ENCODE measurements around the gene BSN.

BSN gene, protein sequence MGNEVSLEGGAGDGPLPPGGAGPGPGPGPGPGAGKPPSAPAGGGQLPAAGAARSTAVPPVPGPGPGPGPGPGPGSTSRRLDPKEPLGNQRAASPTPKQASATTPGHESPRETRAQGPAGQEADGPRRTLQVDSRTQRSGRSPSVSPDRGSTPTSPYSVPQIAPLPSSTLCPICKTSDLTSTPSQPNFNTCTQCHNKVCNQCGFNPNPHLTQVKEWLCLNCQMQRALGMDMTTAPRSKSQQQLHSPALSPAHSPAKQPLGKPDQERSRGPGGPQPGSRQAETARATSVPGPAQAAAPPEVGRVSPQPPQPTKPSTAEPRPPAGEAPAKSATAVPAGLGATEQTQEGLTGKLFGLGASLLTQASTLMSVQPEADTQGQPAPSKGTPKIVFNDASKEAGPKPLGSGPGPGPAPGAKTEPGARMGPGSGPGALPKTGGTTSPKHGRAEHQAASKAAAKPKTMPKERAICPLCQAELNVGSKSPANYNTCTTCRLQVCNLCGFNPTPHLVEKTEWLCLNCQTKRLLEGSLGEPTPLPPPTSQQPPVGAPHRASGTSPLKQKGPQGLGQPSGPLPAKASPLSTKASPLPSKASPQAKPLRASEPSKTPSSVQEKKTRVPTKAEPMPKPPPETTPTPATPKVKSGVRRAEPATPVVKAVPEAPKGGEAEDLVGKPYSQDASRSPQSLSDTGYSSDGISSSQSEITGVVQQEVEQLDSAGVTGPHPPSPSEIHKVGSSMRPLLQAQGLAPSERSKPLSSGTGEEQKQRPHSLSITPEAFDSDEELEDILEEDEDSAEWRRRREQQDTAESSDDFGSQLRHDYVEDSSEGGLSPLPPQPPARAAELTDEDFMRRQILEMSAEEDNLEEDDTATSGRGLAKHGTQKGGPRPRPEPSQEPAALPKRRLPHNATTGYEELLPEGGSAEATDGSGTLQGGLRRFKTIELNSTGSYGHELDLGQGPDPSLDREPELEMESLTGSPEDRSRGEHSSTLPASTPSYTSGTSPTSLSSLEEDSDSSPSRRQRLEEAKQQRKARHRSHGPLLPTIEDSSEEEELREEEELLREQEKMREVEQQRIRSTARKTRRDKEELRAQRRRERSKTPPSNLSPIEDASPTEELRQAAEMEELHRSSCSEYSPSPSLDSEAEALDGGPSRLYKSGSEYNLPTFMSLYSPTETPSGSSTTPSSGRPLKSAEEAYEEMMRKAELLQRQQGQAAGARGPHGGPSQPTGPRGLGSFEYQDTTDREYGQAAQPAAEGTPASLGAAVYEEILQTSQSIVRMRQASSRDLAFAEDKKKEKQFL (N-terminal part only)

GRCh38 chr3:49553692-49554632 is at the start of gene BSN:
TSS of gene BSN (plus strand) at chr3:49554477. CDS start at chr3:49554603, 126 bp downstream.
- DNase-seq = peak; percentile 88

DNA sequence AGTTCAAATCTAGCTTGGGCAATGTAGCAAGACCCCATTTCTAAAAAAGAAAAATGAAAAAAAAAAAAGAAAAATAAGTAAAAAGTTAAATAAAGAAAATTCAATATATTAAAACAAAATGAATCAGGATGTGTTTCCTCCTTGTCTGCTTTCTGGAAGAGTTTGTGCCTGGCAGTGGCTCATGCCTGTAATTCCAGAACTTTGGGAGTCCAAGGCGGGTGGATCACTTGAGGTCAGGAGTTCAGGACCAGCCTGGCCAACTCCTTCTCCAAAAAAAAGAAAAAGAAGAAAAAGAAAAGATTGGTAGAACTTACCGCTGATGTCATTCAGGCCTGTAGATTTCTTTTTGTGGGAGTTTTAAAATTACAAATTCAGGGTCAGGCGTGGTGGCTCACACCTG is 47.4 kb upstream of the BSN start:
- no peak for DNase-seq

GRCh38 chr3:49509028-49509561 is 45.2 kb upstream of the BSN start:
- DNase-seq = no peak

- no peak for DNase-seq
Measured at GRCh38 chr3:49511639-49512038, 42.6 kb upstream of the BSN start.

DNA sequence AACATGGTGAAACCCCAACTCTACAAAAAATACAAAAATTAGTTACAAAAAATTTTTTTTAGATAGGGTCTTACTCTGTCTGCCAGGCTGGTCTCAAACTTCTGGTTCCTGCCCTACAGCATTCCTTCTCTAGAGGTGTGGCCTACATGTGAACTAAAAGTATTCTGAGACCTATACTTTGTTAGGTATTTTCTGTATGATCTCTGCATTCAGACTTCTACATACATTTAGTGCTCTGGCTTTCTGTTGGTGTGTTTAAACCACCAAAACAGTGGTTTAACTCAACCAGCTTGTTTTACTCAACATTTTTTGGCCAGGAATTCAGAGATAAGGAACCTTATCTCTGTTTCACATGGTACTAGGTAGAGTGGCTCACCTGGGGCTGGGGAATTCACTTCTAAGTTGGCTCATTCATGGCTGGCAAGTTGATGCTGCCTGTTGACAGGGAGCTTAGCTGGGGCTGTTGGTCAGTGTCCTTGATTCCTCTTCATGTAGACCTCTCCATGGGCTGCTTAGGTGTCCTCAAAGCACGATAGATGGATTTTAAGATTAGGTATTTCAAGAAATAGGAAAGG is 41.4 kb upstream of the BSN start:
- DNase-seq = no peak

DNA sequence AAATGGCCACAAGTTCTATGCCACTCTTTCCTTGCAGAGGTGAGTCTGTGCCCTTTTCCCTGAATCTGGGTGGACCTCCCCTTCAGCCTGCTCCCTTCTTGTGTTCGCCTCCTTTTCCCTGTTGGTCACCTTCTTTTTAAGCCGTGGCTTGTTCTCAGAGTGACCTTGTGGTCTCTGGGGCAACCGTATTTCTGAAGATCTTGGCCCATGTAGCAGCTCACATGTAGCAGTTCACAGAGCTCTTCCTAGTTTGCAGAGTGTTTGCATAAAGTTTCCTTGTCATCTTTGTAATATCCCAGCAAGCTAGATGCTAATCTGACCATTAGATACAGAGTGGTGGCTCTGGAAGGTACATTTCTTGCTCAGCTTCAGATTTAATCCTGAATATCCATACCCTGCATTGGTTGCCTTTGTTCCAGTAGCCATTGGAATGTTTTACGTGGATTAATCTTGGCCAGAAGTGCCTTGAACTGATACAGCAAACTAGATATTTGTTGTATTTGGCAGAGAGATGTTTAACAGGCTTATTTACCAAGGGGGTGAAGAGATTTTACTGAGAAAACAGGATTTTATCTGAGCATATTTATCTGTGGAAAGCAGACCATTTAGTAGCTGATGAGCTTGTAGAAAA is 40.7 kb upstream of the BSN start:
- no peak for DNase-seq

DNA sequence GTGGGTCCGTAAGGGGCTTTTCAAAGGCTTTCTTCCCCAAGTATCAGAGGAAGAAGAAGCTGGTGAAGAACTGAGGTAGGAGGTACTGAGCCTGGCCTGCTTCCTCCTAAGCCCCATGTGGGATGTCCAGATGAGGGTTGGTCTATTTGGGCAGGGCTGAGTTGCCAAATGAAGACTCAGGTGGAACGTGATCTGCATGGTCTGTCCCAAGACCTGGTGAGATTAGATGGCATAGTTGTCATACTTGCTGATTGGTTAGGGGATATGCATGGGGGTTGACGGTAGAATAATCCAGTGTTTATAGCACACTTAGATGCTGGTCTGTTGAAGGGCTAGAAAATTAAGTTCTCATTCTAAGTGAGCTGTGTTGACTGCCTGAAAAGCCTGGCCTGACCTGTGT is 36.3 kb upstream of the BSN start:
- DNase-seq = no peak

- DNase-seq = no peak
Measured at GRCh38 chr3:49518441-49518840, 35.8 kb upstream of the BSN start.

DNA sequence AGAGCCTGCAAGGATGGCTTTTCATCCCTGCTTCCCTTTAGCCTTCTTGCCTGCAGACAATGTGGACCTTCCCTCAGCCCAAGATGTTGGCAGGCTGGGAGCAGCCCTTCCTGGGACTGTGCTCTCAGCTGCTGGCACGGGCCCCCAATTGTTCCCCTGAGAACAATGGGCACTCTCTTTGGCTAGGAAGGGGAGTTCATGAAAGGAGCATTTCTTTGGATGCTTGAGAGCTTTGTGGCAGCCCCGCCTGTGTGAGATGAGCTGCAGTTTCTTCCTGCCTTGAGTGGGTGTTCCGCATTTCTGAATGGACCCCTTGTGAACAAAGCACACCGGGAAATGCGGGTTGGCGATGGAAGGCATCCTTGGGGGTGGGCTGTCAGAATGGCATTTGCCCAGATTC is 35.0 kb upstream of the BSN start:
- DNase-seq = no peak

GRCh38 chr3:49519916-49520385 is 34.3 kb upstream of the BSN start:
- no peak for DNase-seq

DNA sequence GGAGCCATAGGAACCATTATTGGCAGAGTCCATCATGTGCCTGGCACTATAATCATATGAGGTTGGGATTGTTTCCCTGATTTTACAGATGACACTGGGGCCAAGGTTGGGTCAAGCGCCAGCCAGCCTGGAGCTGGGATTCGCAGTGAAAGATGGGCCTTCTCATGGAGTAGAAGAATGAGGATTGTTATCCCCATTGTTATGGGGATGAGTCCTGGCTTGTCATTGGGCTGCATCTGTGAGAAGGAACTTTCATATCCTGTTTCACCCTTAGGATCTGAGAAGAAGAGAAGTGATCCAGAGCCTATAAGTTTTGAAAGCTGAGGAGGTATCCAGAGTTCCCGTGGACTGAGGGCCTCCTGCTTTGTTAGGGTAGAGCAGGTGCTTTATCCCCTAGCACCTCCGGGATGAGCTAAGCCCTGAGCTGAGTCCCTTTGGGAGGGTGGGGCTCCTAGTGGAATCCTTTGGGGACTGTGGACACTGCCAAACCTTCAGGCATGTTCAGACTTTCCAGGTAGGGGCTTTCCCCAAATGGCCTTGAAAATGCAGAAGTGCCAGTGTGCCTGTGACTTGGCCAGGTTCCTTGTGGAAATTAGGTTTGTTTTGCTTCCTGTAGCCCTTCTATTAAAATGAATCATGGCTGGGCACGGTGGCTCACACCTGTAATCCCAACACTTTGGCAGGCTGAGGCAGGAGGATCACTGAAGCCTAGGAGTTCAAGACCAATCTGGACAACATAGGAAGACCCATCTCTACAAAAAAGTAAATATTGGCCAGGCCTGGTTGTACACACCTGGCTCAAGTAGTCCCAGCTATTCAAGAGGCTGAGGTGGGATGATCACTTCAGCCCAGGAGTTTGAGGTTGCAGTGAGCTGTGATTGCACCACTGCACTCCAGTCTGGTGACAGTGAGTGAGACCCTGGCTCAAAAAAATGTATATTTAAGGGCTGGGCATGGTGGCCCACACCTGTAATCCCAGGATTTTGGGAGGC is 30.2 kb upstream of the BSN start:
- no peak for DNase-seq

DNA sequence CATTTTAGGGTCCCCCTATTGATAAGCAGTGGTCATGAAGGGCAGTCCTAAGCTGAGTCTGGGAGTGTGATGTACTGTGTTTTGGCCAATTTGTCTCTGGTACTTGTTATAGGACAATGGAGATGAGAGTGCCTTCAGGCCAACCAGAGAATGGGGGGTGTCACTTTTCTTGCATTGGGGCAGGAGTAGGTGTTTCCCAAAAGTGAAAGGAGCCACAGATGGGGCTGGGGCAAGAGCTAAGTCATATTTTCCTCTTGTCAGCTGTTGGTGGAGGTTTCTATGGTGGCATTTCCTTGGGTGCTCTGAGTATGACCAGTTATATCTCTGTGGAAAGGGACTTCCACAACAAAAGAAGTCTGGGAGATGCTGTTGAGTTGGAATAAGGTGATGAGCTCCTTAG is 24.7 kb upstream of the BSN start:
- DNase-seq = no peak

- DNase-seq = no peak
Measured at GRCh38 chr3:49530231-49530630, 24.0 kb upstream of the BSN start.

DNA sequence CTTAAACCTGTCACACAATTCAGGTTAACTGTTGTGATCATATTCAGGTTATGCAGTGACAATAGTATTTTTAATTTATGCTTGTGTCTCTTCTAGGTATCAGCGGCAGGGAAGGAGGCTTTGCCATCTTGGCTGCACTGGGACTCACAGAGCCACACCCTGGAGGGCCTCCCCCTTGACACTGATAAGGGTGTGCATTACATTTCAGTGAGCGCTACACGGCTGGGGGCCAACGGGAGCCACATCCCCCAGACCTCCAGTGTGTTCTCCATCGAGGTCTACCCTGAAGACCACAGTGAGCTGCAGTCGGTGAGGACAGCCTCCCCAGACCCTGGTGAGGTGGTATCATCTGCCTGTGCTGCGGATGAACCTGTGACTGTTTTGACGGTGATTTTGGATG is 23.6 kb upstream of the BSN start:
- no peak for DNase-seq

- DNase-seq = no peak
Measured at GRCh38 chr3:49531218-49531617, 23.1 kb upstream of the BSN start.

- no peak for DNase-seq
Measured at GRCh38 chr3:49531715-49532114, 22.6 kb upstream of the BSN start.

GRCh38 chr3:49533031-49533430 is 21.2 kb upstream of the BSN start:
- DNase-seq = no peak

GRCh38 chr3:49533786-49534519 is 20.3 kb upstream of the BSN start:
- no peak for DNase-seq
